Osteoblast (primary cell): ENCODE measurements around the gene PON2. TPM values are rescaled to one million over a fixed set of nuclear protein-coding genes. Genes with fewer than 3 reads are reported as not detected.

Experiments used
- DNase-seq: peaks from one replicate; pipeline ENCODE4 v3.0.0; 2011; ENCODE audit warnings: low spot score, mixed read lengths; ENCODE audit not compliant: insufficient read length; ENCODE audit errors: missing footprints
- H2AFZ ChIP-seq: 2 replicates; pipeline ENCODE4 v1.6.0; 2011; ENCODE audit warnings: mild to moderate bottlenecking, low read length
- H3K27ac ChIP-seq: 2 replicates; pipeline ENCODE4 v1.5.1; 2011; ENCODE audit warnings: mild to moderate bottlenecking, low read depth, low read length, moderate library complexity
- H3K27me3 ChIP-seq: 2 replicates; pipeline ENCODE4 v1.6.0; 2012; ENCODE audit warnings: mild to moderate bottlenecking, control low read depth, inconsistent platforms, low read length, moderate library complexity; ENCODE audit not compliant: insufficient read depth
- H3K36me3 ChIP-seq: 2 replicates; pipeline ENCODE4 v1.5.1; 2011; ENCODE audit warnings: mild to moderate bottlenecking, low read length, control low read depth, moderate library complexity; ENCODE audit not compliant: insufficient read depth
- H3K4me1 ChIP-seq: 2 replicates; pipeline ENCODE4 v1.5.1; 2011; ENCODE audit warnings: mild to moderate bottlenecking, low read length, control low read depth, moderate library complexity; ENCODE audit not compliant: insufficient read depth
- H3K4me2 ChIP-seq: 2 replicates; pipeline ENCODE4 v1.6.0; 2011; ENCODE audit warnings: mild to moderate bottlenecking, low read length; ENCODE audit not compliant: insufficient read depth
- H3K4me3 ChIP-seq: fragments of 200-600 bp; sonication (generic); 3 replicates; pipeline ENCODE4 v1.5.1; 2012; ENCODE audit warnings: mild to moderate bottlenecking, low read length, inconsistent platforms; ENCODE audit not compliant: insufficient read depth
- H3K79me2 ChIP-seq: 2 replicates; pipeline ENCODE4 v1.6.0; 2012; ENCODE audit warnings: mild to moderate bottlenecking, low read length, control low read depth, inconsistent platforms; ENCODE audit not compliant: insufficient read depth
- H3K9me3 ChIP-seq: 2 replicates; pipeline ENCODE4 v1.5.1; 2011; ENCODE audit warnings: low read depth, low read length, control low read depth
- H4K20me1 ChIP-seq: 2 replicates; pipeline ENCODE4 v1.6.0; 2012; ENCODE audit warnings: mild to moderate bottlenecking, low read length, control low read depth; ENCODE audit not compliant: insufficient read depth
- CTCF ChIP-seq: IDR thresholded peaks from 2 replicates; pipeline ENCODE4 v1.5.1; 2011; ENCODE audit warnings: mild to moderate bottlenecking, low read depth, low read length, moderate library complexity; ENCODE audit errors: extremely low read depth
- total RNA-seq: library from RNA; depleted of rRNA; stranded (reverse); fragments of >200 nt; gene quantifications from 2 replicates; pipeline ENCODE4 v1.2.3, GENCODE V29; 2012

The PON2 gene
- total RNA-seq, 1 donor = 77.8 TPM

- Histone ChIP-seq H3K4me1 (no peaks in the 10 kb centered on the region), H3K4me3 (no peak overlapping the region), H2AFZ (no peak overlapping the region), H3K79me2 (no peaks in the 10 kb centered on the region), H3K9me3 (no peaks in the 10 kb centered on the region), H3K27ac (no peak overlapping the region), H3K27me3 (no peaks in the 10 kb centered on the region), H3K4me2 (no peak overlapping the region), H3K36me3 (peaks cover 14% of the 10 kb centered on the region), H4K20me1 (no peaks in the 10 kb centered on the region)
- TF ChIP-seq CTCF = no peak
- DNase-seq = no peak
Observed at GRCh38 chr7:95411666-95412065, 23.2 kb downstream of the PON2 start.

DNA sequence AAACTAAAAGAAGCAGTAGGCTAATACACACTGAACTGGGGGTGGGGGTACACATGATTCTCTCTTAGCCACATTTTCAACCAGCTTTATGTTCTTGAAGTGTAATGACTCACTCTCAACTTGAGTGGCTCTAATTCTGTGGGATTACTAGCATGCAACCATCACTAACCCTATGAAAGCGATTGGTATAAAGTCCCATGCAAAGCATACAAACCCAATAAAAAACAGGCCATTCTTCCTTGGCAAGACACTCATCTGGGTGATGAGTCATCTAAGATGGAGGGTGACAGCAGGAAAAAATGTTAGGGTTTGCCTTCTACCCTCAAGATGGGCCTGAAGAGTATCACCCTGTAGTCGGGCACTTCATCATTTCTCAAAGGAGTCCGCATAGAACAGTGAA, 23.8 kb downstream of the PON2 start:
- Histone ChIP-seq H3K27ac (no peak overlapping the region), H2AFZ (no peak overlapping the region), H3K4me1 (no peaks in the 10 kb centered on the region), H3K79me2 (no peaks in the 10 kb centered on the region), H3K27me3 (no peaks in the 10 kb centered on the region), H3K4me2 (no peak overlapping the region), H4K20me1 (no peaks in the 10 kb centered on the region), H3K4me3 (no peak overlapping the region), H3K36me3 (peaks cover 16% of the 10 kb centered on the region), H3K9me3 (no peaks in the 10 kb centered on the region)
- no peak for DNase-seq
- no peak for TF ChIP-seq CTCF

DNA sequence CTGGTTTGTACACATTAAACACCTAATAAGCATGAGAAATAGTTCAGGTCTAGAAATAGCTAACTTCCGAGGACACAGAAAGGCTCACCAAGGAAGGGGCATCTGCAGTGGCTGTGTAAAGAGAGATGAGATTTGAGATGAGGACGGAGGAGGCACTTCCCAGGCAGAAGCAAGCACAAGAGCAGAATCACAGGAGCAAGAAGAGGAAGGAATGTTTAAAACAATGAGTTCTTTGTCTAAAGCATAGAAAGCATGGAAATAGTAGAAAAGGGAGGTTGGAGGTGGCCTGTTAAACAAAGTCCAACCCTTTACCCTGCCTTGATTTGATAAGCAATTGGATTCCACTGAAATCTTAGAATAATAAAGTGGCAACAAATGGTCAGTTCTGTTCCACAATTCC, 27.1 kb downstream of the PON2 start:
- Histone ChIP-seq H3K79me2 (no peaks in the 10 kb centered on the region), H3K27ac (no peak overlapping the region), H3K9me3 (no peaks in the 10 kb centered on the region), H3K4me2 (no peak overlapping the region), H3K4me1 (no peaks in the 10 kb centered on the region), H2AFZ (no peak overlapping the region), H3K36me3 (peaks cover 19% of the 10 kb centered on the region), H3K4me3 (no peak overlapping the region), H3K27me3 (no peaks in the 10 kb centered on the region), H4K20me1 (no peaks in the 10 kb centered on the region)
- no peak for TF ChIP-seq CTCF
- no peak for DNase-seq

GRCh38 chr7:95405800-95406199, 29.0 kb downstream of the PON2 start:
- Histone ChIP-seq H3K4me3 (no peak overlapping the region), H3K27ac (no peak overlapping the region), H2AFZ (no peak overlapping the region), H3K79me2 (no peaks in the 10 kb centered on the region), H3K4me1 (no peaks in the 10 kb centered on the region), H3K36me3 (peaks cover 15% of the 10 kb centered on the region), H3K4me2 (no peak overlapping the region), H4K20me1 (no peaks in the 10 kb centered on the region), H3K9me3 (no peaks in the 10 kb centered on the region), H3K27me3 (no peaks in the 10 kb centered on the region)
- DNase-seq = no peak
- TF ChIP-seq CTCF = no peak
